T-helper 2 cell treated with Interferon-gamma antibody and Interleukin-4, amounts not matched to agents 5 μg/mL and 100 μg/mL, for 36 hours (primary cell): Measurements from ENCODE around the gene AGO3.
"Not testable (repeated sequence)": the region's sequence is repeated elsewhere in the genome, so short reads cannot be mapped to it uniquely, and the experiment has no call there.

Experiments used
- DNase-seq: peaks from one replicate; pipeline ENCODE4 v3.0.0; 2021; ENCODE audit warnings: low spot score
- H3K27ac Mint-ChIP-seq: one replicate; pipeline ENCODE4 v1.8.0; 2021; ENCODE audit warnings: mild to moderate bottlenecking, mixed read lengths
- H3K27me3 Mint-ChIP-seq: one replicate; pipeline ENCODE4 v1.8.0; 2021; ENCODE audit warnings: low read depth, mixed read lengths
- H3K36me3 Mint-ChIP-seq: one replicate; pipeline ENCODE4 v1.8.0; 2021; ENCODE audit warnings: low read depth, mixed read lengths
- H3K4me1 Mint-ChIP-seq: one replicate; pipeline ENCODE4 v1.8.0; 2021; ENCODE audit warnings: low read depth, mixed read lengths
- H3K4me3 Mint-ChIP-seq: one replicate; pipeline ENCODE4 v1.8.0; 2022; ENCODE audit warnings: mild to moderate bottlenecking, moderate library complexity, mixed read lengths
- H3K9me3 Mint-ChIP-seq: one replicate; pipeline ENCODE4 v1.8.0; 2021; ENCODE audit warnings: mixed read lengths

AGO3 gene

GRCh38 chr1:35988237-35988636 is 57.3 kb downstream of the AGO3 start:
- Mint-ChIP-seq H3K27ac (no peak overlapping the region), H3K4me3 (no peak overlapping the region), H3K27me3 (no peaks in the 10 kb centered on the region), H3K9me3 (no peaks in the 10 kb centered on the region), H3K4me1 (no peaks in the 10 kb centered on the region), H3K36me3 (peaks cover 13% of the 10 kb centered on the region)
- no peak for DNase-seq

GRCh38 chr1:36006941-36007500 is 76.1 kb downstream of the AGO3 start:
- no peaks in the 10 kb centered on the region for H3K4me1 Mint-ChIP-seq
- no peak for DNase-seq
- H3K27ac Mint-ChIP-seq = no peak overlapping the region
- no peaks in the 10 kb centered on the region for H3K9me3 Mint-ChIP-seq
- H3K36me3 Mint-ChIP-seq = peaks cover 6% of the 10 kb centered on the region
- H3K27me3 Mint-ChIP-seq = no peaks in the 10 kb centered on the region
- no peak overlapping the region for H3K4me3 Mint-ChIP-seq

GRCh38 chr1:36007741-36008140 is 76.8 kb downstream of the AGO3 start:
- Mint-ChIP-seq H3K4me1 (no peaks in the 10 kb centered on the region), H3K9me3 (no peaks in the 10 kb centered on the region), H3K4me3 (no peak overlapping the region), H3K27ac (no peak overlapping the region), H3K27me3 (no peaks in the 10 kb centered on the region), H3K36me3 (peaks cover 6% of the 10 kb centered on the region)
- DNase-seq = no peak

- H3K27me3 Mint-ChIP-seq = no peaks in the 10 kb centered on the region
- no peaks in the 10 kb centered on the region for H3K4me1 Mint-ChIP-seq
- DNase-seq = no peak
- no peak overlapping the region for H3K27ac Mint-ChIP-seq
- H3K36me3 Mint-ChIP-seq = peaks cover 12% of the 10 kb centered on the region
- H3K9me3 Mint-ChIP-seq = no peaks in the 10 kb centered on the region
- no peak overlapping the region for H3K4me3 Mint-ChIP-seq
Observed at GRCh38 chr1:36008546-36009197, 77.8 kb downstream of the AGO3 start.

GRCh38 chr1:36014722-36015220 is 83.9 kb downstream of the AGO3 start:
- H3K4me1 Mint-ChIP-seq = no peaks in the 10 kb centered on the region
- no peaks in the 10 kb centered on the region for H3K9me3 Mint-ChIP-seq
- H3K27me3 Mint-ChIP-seq = no peaks in the 10 kb centered on the region
- H3K4me3 Mint-ChIP-seq = no peak overlapping the region
- no peak overlapping the region for H3K27ac Mint-ChIP-seq
- DNase-seq = no peak
- peaks cover 19% of the 10 kb centered on the region for H3K36me3 Mint-ChIP-seq

GRCh38 chr1:36016686-36017085 is 85.8 kb downstream of the AGO3 start:
- no peak for DNase-seq
- Mint-ChIP-seq H3K4me3 (no peak overlapping the region), H3K27ac (no peak overlapping the region), H3K9me3 (no peaks in the 10 kb centered on the region), H3K4me1 (no peaks in the 10 kb centered on the region), H3K36me3 (peaks cover 25% of the 10 kb centered on the region), H3K27me3 (no peaks in the 10 kb centered on the region)

- Mint-ChIP-seq H3K27ac (no peak overlapping the region), H3K9me3 (peaks cover 13% of the 10 kb centered on the region), H3K4me1 (no peaks in the 10 kb centered on the region), H3K4me3 (no peak overlapping the region), H3K27me3 (no peaks in the 10 kb centered on the region), H3K36me3 (peaks cover 38% of the 10 kb centered on the region)
- DNase-seq = no peak
Observed at GRCh38 chr1:36023098-36023769, 92.3 kb downstream of the AGO3 start.

- not testable (repeated sequence) for H3K27me3 Mint-ChIP-seq, H3K27ac Mint-ChIP-seq, DNase-seq, H3K4me1 Mint-ChIP-seq, H3K4me3 Mint-ChIP-seq
- Mint-ChIP-seq H3K36me3 (peaks cover 40% of the 10 kb centered on the region), H3K9me3 (peaks cover 13% of the 10 kb centered on the region)
Observed at GRCh38 chr1:36024024-36024423, 93.1 kb downstream of the AGO3 start.

- no peak for DNase-seq
- H3K4me1 Mint-ChIP-seq = no peaks in the 10 kb centered on the region
- no peak overlapping the region for H3K4me3 Mint-ChIP-seq
- H3K36me3 Mint-ChIP-seq = peaks cover 39% of the 10 kb centered on the region
- no peak overlapping the region for H3K27ac Mint-ChIP-seq
- peaks cover 13% of the 10 kb centered on the region for H3K9me3 Mint-ChIP-seq
- H3K27me3 Mint-ChIP-seq = no peaks in the 10 kb centered on the region
Observed at GRCh38 chr1:36024847-36025246, 93.9 kb downstream of the AGO3 start.

- Mint-ChIP-seq H3K27ac (no peak overlapping the region), H3K36me3 (peaks cover 46% of the 10 kb centered on the region), H3K4me1 (no peaks in the 10 kb centered on the region), H3K27me3 (no peaks in the 10 kb centered on the region), H3K4me3 (no peak overlapping the region), H3K9me3 (peaks cover 13% of the 10 kb centered on the region)
- DNase-seq = no peak
Observed at GRCh38 chr1:36027766-36028165, 96.9 kb downstream of the AGO3 start.

GRCh38 chr1:36031441-36031840 is 100.5 kb downstream of the AGO3 start:
- no peak overlapping the region for H3K27ac Mint-ChIP-seq
- H3K4me1 Mint-ChIP-seq = no peaks in the 10 kb centered on the region
- H3K36me3 Mint-ChIP-seq = peaks cover 38% of the 10 kb centered on the region
- H3K4me3 Mint-ChIP-seq = no peak overlapping the region
- DNase-seq = no peak
- no peaks in the 10 kb centered on the region for H3K27me3 Mint-ChIP-seq
- H3K9me3 Mint-ChIP-seq = no peaks in the 10 kb centered on the region

GRCh38 chr1:36034692-36035091 is 103.8 kb downstream of the AGO3 start:
- H3K9me3 Mint-ChIP-seq = no peaks in the 10 kb centered on the region
- H3K4me3 Mint-ChIP-seq = no peak overlapping the region
- H3K4me1 Mint-ChIP-seq = no peaks in the 10 kb centered on the region
- H3K27ac Mint-ChIP-seq = no peak overlapping the region
- DNase-seq = no peak
- peaks cover 31% of the 10 kb centered on the region for H3K36me3 Mint-ChIP-seq
- no peaks in the 10 kb centered on the region for H3K27me3 Mint-ChIP-seq

- Mint-ChIP-seq H3K27ac (no peak overlapping the region), H3K9me3 (no peaks in the 10 kb centered on the region), H3K27me3 (no peaks in the 10 kb centered on the region), H3K4me3 (no peak overlapping the region), H3K4me1 (no peaks in the 10 kb centered on the region), H3K36me3 (peaks cover 31% of the 10 kb centered on the region)
- no peak for DNase-seq
Observed at GRCh38 chr1:36035154-36035553, 104.2 kb downstream of the AGO3 start.

GRCh38 chr1:36040238-36040637 is 109.3 kb downstream of the AGO3 start:
- Mint-ChIP-seq H3K9me3 (no peaks in the 10 kb centered on the region), H3K36me3 (peaks cover 16% of the 10 kb centered on the region), H3K27ac (no peak overlapping the region), H3K4me3 (no peak overlapping the region), H3K4me1 (no peaks in the 10 kb centered on the region), H3K27me3 (no peaks in the 10 kb centered on the region)
- no peak for DNase-seq
